Activated CD8-positive, alpha-beta T cell treated with anti-CD3 and anti-CD28 coated beads for 36 hours (primary cell): ENCODE measurements around the gene NRXN3. TPM values are rescaled to one million over a fixed set of nuclear protein-coding genes. Genes with fewer than 3 reads are reported as not detected.

ENCODE experiments used
- ATAC-seq: fragments of 200-7000 bp; cut with Tn5 transposase; one replicate; pipeline ENCODE4 v1.10.0; 2021; ENCODE audit warnings: mild to moderate bottlenecking, moderate library complexity
- CTCF ChIA-PET: fragments of 350-600 bp; sonication (Branson Sonifier 250); formaldehyde crosslinking; loops from one replicate; lab custom pipeline; 2021; ENCODE audit warnings: antibody characterized with exemption; lab: Charles Lee
- POLR2A ChIA-PET: fragments of 350-600 bp; sonication (Branson Sonifier 250); formaldehyde crosslinking; loops from one replicate; lab custom pipeline; 2021; ENCODE audit warnings: antibody characterized with exemption; lab: Charles Lee
- DNase-seq: peaks from one replicate; pipeline ENCODE4 v3.0.0-alpha.2; 2020
- H3K27ac Mint-ChIP-seq: one replicate; pipeline ENCODE4 v1.8.0; 2021; ENCODE audit warnings: mild to moderate bottlenecking, mixed read lengths
- H3K27me3 Mint-ChIP-seq: one replicate; pipeline ENCODE4 v1.8.0; 2021; ENCODE audit warnings: mixed read lengths
- H3K36me3 Mint-ChIP-seq: one replicate; pipeline ENCODE4 v1.8.0; 2021; ENCODE audit warnings: low read depth, mixed read lengths
- H3K4me1 Mint-ChIP-seq: one replicate; pipeline ENCODE4 v1.8.0; 2021; ENCODE audit warnings: low read depth, mixed read lengths
- H3K4me3 Mint-ChIP-seq: one replicate; pipeline ENCODE4 v1.8.0; 2021; ENCODE audit warnings: mild to moderate bottlenecking, moderate library complexity, mixed read lengths
- H3K9me3 Mint-ChIP-seq: one replicate; pipeline ENCODE4 v1.8.0; 2021; ENCODE audit warnings: mixed read lengths
- intact Hi-C: fragments of 100-400 bp; cut with micrococcal nuclease; formaldehyde crosslinking; loops from one replicate; pipeline ENCODE4 v1.10.0; 2022
- total RNA-seq, 2 experiments: library from RNA; stranded (reverse); gene quantifications; one replicate each; pipeline ENCODE4 v1.2.3, GENCODE V29; 2021
- TF ChIP-seq, protein P1 (sequence below): fragments of 200-600 bp; IDR thresholded peaks from one replicate; pipeline ENCODE4 v1.8.0; 2022; ENCODE audit warnings: antibody characterized with exemption, mild to moderate bottlenecking

Gene NRXN3
- total RNA-seq, 2 experiments from 2014 or later: not detected

GRCh38 chr14:79064214-79064613 lies 894.0 kb downstream of the NRXN3 start:
- DNase-seq (no peak), ATAC-seq (no peak)
- no peak overlapping the region for H3K27ac Mint-ChIP-seq
- no peaks in the 10 kb centered on the region for H3K27me3 Mint-ChIP-seq
- POLR2A ChIA-PET: no interaction called here
- no peak overlapping the region for H3K4me3 Mint-ChIP-seq
- TF ChIP-seq, protein P1, sequence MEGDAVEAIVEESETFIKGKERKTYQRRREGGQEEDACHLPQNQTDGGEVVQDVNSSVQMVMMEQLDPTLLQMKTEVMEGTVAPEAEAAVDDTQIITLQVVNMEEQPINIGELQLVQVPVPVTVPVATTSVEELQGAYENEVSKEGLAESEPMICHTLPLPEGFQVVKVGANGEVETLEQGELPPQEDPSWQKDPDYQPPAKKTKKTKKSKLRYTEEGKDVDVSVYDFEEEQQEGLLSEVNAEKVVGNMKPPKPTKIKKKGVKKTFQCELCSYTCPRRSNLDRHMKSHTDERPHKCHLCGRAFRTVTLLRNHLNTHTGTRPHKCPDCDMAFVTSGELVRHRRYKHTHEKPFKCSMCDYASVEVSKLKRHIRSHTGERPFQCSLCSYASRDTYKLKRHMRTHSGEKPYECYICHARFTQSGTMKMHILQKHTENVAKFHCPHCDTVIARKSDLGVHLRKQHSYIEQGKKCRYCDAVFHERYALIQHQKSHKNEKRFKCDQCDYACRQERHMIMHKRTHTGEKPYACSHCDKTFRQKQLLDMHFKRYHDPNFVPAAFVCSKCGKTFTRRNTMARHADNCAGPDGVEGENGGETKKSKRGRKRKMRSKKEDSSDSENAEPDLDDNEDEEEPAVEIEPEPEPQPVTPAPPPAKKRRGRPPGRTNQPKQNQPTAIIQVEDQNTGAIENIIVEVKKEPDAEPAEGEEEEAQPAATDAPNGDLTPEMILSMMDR: no peak
- H3K4me1 Mint-ChIP-seq: no peaks in the 10 kb centered on the region
- H3K9me3 Mint-ChIP-seq: no peaks in the 10 kb centered on the region
- CTCF ChIA-PET: no interaction called here
- no peaks in the 10 kb centered on the region for H3K36me3 Mint-ChIP-seq
- intact Hi-C loops: no loop called here

GRCh38 chr14:79074510-79074909 lies 904.3 kb downstream of the NRXN3 start:
- no peak for ATAC-seq
- intact Hi-C loops: no loop called here
- TF ChIP-seq, protein P1: no peak
- no peak for DNase-seq
- ChIA-PET POLR2A (interaction anchor here (1.3 kb wide), 1 partner anchor 17 kb away, joined by 3 read pairs; no protein-coding TSS in a partner anchor), CTCF (no interaction called here)
- no peak overlapping the region for H3K4me3 Mint-ChIP-seq
- H3K9me3 Mint-ChIP-seq: no peaks in the 10 kb centered on the region
- H3K36me3 Mint-ChIP-seq: no peaks in the 10 kb centered on the region
- no peaks in the 10 kb centered on the region for H3K4me1 Mint-ChIP-seq
- no peak overlapping the region for H3K27ac Mint-ChIP-seq
- H3K27me3 Mint-ChIP-seq: no peaks in the 10 kb centered on the region

DNA sequence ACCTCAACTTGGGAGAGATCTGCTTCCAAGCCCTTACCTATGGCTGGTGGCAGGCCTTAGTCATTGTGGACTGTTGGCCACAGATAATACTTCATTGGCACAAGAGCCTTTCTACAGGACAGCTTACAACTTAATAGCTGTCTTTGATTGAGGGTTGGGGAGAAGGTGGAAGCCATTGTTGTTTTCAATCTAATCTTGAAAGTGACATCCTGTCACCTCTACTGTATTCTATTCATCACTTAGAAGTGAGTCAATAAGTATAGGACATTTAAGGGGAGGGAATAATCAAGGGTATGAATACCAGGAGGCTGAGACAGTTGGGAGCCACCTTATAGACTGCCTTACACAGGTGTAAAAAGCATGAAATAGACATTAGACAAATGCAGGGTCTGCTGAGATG lies 906.3 kb downstream of the NRXN3 start:
- Mint-ChIP-seq H3K36me3 (no peaks in the 10 kb centered on the region), H3K4me3 (no peak overlapping the region), H3K4me1 (no peaks in the 10 kb centered on the region), H3K9me3 (no peaks in the 10 kb centered on the region), H3K27ac (no peak overlapping the region), H3K27me3 (no peaks in the 10 kb centered on the region)
- intact Hi-C loops: no loop called here
- DNase-seq (no peak), ATAC-seq (no peak)
- POLR2A ChIA-PET: no interaction called here
- TF ChIP-seq, protein P1: no peak
- CTCF ChIA-PET: no interaction called here

GRCh38 chr14:79077096-79077495 lies 906.9 kb downstream of the NRXN3 start:
- DNase-seq: no peak
- Mint-ChIP-seq H3K36me3 (no peaks in the 10 kb centered on the region), H3K27me3 (no peaks in the 10 kb centered on the region), H3K27ac (no peak overlapping the region), H3K9me3 (no peaks in the 10 kb centered on the region), H3K4me1 (no peaks in the 10 kb centered on the region), H3K4me3 (no peak overlapping the region)
- ATAC-seq: no peak
- ChIA-PET CTCF (no interaction called here), POLR2A (no interaction called here)
- intact Hi-C loops: no loop called here
- TF ChIP-seq, protein P1: no peak

- Mint-ChIP-seq H3K4me3 (no peak overlapping the region), H3K4me1 (no peaks in the 10 kb centered on the region), H3K27me3 (no peaks in the 10 kb centered on the region), H3K27ac (no peak overlapping the region), H3K9me3 (no peaks in the 10 kb centered on the region), H3K36me3 (no peaks in the 10 kb centered on the region)
- TF ChIP-seq, protein P1: no peak
- DNase-seq: no peak
- intact Hi-C loops: no loop called here
- POLR2A ChIA-PET: no interaction called here
- CTCF ChIA-PET: no interaction called here
- ATAC-seq: no peak
Measured at GRCh38 chr14:79080040-79080439, 909.9 kb downstream of the NRXN3 start.
